GM12801 (cell line): ENCODE data around the gene WT1.

Source experiments
- CTCF ChIP-seq: IDR thresholded peaks from one replicate; pipeline ENCODE4 v1.5.1; 2011; ENCODE audit warnings: control low read depth; ENCODE audit not compliant: insufficient read length; ENCODE audit errors: extremely low read depth

WT1 gene

DNA sequence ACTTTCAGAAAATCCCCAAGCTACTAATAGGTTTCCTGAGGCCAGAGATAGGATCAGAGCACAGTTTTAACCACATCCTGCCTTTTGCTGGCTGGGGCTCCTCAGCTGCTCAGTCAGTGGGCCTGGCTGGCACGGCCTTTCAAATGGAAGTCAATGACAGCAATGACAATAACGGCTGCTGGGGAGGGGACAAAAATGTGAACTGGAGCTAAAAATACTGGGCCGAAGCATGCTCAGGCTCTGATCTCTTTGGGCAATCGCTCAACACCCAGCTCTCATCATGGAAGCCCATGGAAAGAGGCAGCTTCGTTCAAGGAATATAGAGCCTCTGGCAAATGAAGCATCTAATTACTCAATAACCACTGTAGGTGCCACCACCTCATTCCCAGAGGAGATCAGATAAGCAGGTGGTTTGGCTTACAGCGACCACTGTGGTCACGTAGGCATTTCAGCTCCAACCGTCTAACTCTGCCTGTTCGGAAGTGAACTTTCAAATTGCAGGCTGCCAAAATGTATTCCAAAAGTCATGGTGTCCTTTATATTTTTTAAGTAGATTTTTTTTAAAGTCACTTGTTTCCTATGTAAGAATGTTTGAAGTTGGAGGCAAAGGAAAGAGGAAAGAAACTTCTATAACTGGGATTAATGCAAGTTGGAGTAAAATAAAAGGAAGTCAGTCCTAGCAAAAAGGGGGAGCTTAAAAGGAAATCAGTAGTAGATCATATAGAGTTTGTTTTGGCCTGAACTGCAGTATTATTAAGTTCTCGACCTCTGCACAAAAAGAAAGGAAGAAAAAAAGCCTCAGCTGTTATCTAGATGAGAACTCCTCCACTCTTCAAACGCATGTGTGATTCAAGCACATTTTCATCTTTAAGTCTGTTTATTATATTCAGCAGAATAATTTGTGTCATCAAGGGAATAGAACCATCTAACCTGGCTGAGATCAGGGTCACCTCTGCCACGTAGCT lies 14.1 kb downstream of the WT1 start:
- no peak for TF ChIP-seq CTCF

GRCh38 chr11:32420139-32420538 lies 15.2 kb downstream of the WT1 start:
- no peak for TF ChIP-seq CTCF

DNA sequence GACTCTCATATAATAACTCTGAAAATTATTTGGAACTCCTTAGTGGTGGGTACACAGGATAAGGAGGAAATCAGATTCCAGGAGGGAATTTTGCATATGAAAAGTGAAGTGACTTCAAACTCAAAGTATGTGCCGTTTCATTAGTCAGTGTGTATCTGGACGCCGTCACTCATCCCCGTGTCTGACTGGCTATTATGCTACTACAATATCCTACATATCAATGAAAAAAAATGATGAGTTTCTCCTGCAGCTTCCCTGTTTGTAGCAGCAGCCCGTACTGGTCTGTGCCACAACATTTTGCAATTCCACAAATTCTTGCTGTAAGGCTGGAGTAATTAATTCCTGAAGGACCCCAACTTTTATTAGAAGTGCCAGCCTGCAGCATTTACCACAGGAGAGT lies 16.5 kb downstream of the WT1 start:
- no peak for TF ChIP-seq CTCF

- no peak for TF ChIP-seq CTCF
Observed at GRCh38 chr11:32417806-32418205, 17.5 kb downstream of the WT1 start.

DNA sequence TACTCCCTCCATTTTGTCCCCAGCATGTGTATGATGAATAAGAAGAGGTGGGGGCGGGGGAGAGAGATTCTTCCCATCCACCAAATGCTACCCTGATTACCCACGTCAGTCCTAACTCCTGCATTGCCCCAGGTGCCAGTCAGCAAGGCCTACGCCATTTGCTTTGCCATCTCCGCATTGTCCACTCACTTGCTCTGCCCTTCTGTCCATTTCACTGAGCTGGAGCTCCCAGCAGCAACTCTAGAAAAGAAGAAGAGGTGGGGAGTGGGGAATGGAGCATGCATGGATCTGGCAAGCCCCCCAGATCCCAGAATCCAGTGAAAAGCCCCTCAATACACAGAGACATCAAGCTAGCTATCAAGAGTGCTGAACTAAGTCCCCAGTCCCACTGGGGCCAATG lies 19.0 kb downstream of the WT1 start:
- TF ChIP-seq CTCF = no peak

DNA sequence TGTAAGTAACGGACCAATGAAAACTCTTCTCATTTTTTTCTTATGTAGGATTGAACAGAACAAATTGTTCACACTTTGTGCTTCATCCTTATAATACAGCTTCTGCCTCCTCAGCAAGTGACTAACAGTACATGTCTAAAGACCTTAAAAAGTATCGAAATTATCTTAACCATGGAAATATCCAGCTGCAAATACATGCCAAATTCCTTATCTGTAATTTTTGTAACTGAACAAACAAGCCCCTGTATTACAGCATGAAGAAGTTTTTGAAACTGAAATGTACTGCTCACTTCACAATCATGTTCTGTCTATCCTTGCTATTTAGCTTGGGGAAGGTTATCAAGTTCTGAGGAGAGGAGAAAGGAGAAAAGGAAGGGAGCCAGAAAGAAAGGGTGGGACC lies 20.4 kb downstream of the WT1 start:
- no peak for TF ChIP-seq CTCF

GRCh38 chr11:32411942-32412615 lies 23.3 kb downstream of the WT1 start:
- TF ChIP-seq CTCF = no peak
